HepG2 (cell line): ENCODE data around the gene ZNF839. TPM values are rescaled to one million over a fixed set of nuclear protein-coding genes. Genes with fewer than 3 reads are reported as not detected.

Experiments
- AGO1 ChIP-seq: fragments of 200-400 bp; formaldehyde crosslinking; IDR thresholded peaks from 2 replicates; pipeline ENCODE4 v1.6.1; 2017; ENCODE audit warnings: mild to moderate bottlenecking, low read depth, low read length, moderate library complexity; ENCODE audit not compliant: poor library complexity, severe bottlenecking
- GTF2F1 ChIP-seq: fragments of 150-350 bp; IDR thresholded peaks from 2 replicates; pipeline ENCODE4 v1.6.1; 2014; ENCODE audit warnings: low read length
- HOXD1 ChIP-seq: sonication (generic); formaldehyde crosslinking; IDR thresholded peaks from 2 replicates; pipeline ENCODE4 v1.5.0; 2020; ENCODE audit warnings: missing genetic modification reagents
- KAT2B ChIP-seq: fragments of 150-350 bp; IDR thresholded peaks from 2 replicates; pipeline ENCODE4 v1.6.1; 2014; ENCODE audit warnings: low read depth, low read length, borderline replicate concordance
- KMT2A ChIP-seq: sonication (generic); formaldehyde crosslinking; IDR thresholded peaks from 2 replicates; pipeline ENCODE4 v1.4.0; 2020; ENCODE audit warnings: missing genetic modification reagents
- MED13 ChIP-seq: sonication (generic); formaldehyde crosslinking; IDR thresholded peaks from 2 replicates; pipeline ENCODE4 v1.5.0; 2020; ENCODE audit warnings: missing genetic modification reagents
- MIER2 ChIP-seq: IDR thresholded peaks from 2 replicates; pipeline ENCODE4 v1.6.1; 2016; ENCODE audit warnings: missing biosample characterization, missing genetic modification reagents
- NBN ChIP-seq: fragments of 450-650 bp; conservative IDR thresholded peaks from 2 replicates; pipeline ENCODE4 v1.6.1; 2017
- PRPF4 ChIP-seq: fragments of 200-400 bp; formaldehyde crosslinking; IDR thresholded peaks from 2 replicates; pipeline ENCODE4 v1.6.1; 2016; ENCODE audit warnings: low read length, low read depth; ENCODE audit not compliant: poor library complexity, severe bottlenecking
- RFX3 ChIP-seq: IDR thresholded peaks from 2 replicates; pipeline ENCODE4 v1.6.1; 2016; ENCODE audit warnings: missing biosample characterization, missing genetic modification reagents
- SALL1 ChIP-seq: sonication (generic); formaldehyde crosslinking; IDR thresholded peaks from 2 replicates; pipeline ENCODE4 v1.8.0; 2022; ENCODE audit warnings: mild to moderate bottlenecking, missing genetic modification reagents
- SRF ChIP-seq: IDR thresholded peaks from 2 replicates; pipeline ENCODE4 v1.6.1; 2011; ENCODE audit warnings: mild to moderate bottlenecking, low read depth, low read length, moderate library complexity
- ZNF441 ChIP-seq: sonication (generic); formaldehyde crosslinking; IDR thresholded peaks from 2 replicates; pipeline ENCODE4 v1.7.0; 2021; ENCODE audit warnings: missing genetic modification reagents, borderline replicate concordance
- ZNF563 ChIP-seq: sonication (generic); formaldehyde crosslinking; IDR thresholded peaks from 2 replicates; pipeline ENCODE4 v1.8.0; 2022; ENCODE audit warnings: mild to moderate bottlenecking, moderate library complexity, missing genetic modification reagents
- ZNF569 ChIP-seq: sonication (generic); formaldehyde crosslinking; IDR thresholded peaks from 2 replicates; pipeline ENCODE4 v1.5.0; 2020; ENCODE audit warnings: mild to moderate bottlenecking, missing genetic modification reagents, moderate library complexity, borderline replicate concordance
- ZNF598 ChIP-seq: sonication (generic); formaldehyde crosslinking; IDR thresholded peaks from 2 replicates; pipeline ENCODE4 v1.5.1; 2020; ENCODE audit warnings: mild to moderate bottlenecking, missing genetic modification reagents, borderline replicate concordance
- ZNF660 ChIP-seq: sonication (generic); formaldehyde crosslinking; IDR thresholded peaks from 2 replicates; pipeline ENCODE4 v1.5.1; 2020; ENCODE audit warnings: mild to moderate bottlenecking, low read depth, missing genetic modification reagents, borderline replicate concordance
- ZNF775 ChIP-seq: sonication (generic); formaldehyde crosslinking; IDR thresholded peaks from 2 replicates; pipeline ENCODE4 v1.4.0; 2020; ENCODE audit warnings: missing genetic modification reagents, mild to moderate bottlenecking, moderate library complexity, borderline replicate concordance
- ZNF780A ChIP-seq: sonication (generic); formaldehyde crosslinking; IDR thresholded peaks from 2 replicates; pipeline ENCODE4 v1.8.0; 2022; ENCODE audit warnings: mild to moderate bottlenecking, missing genetic modification reagents, moderate library complexity
- ZNF792 ChIP-seq: IDR thresholded peaks from 2 replicates; pipeline ENCODE4 v1.6.1; 2016
- polyA plus RNA-seq, 8 experiments: library from polyadenylated mRNA; depleted of rRNA in 3 of 8; stranded (reverse) in 7 of 8; unstranded in 1 of 8; fragments of >200 nt; fragmentation: Illumina TruSeq in 4 of 8; extraction: Trizol in 4 of 8; gene quantifications; 2 replicates each; pipeline versions ENCODE4 v1.2.1 to v1.2.3, GENCODE V29; 2011 to 2016; ENCODE audit warnings: low read depth in 4 of 8, missing spikeins in 1 of 8, mixed read lengths in 1 of 8; ENCODE audit not compliant: insufficient read depth in 1 of 8
- total RNA-seq, 5 experiments: library from RNA; depleted of rRNA; stranded (reverse); fragments of >200 nt; fragmentation: Illumina TruSeq; extraction: Trizol; gene quantifications; 2 replicates each; pipeline ENCODE4 v1.2.3, GENCODE V29; 2016; ENCODE audit warnings: low read depth in 1 of 5
- TF ChIP-seq, protein P1 (sequence below): sonication (generic); formaldehyde crosslinking; IDR thresholded peaks from 2 replicates; pipeline ENCODE4 v1.4.0; 2020; ENCODE audit warnings: missing genetic modification reagents, borderline replicate concordance
- TF ChIP-seq, protein P2 (sequence below): sonication (generic); formaldehyde crosslinking; IDR thresholded peaks from 2 replicates; pipeline ENCODE4 v1.5.1; 2020; ENCODE audit warnings: mild to moderate bottlenecking, missing genetic modification reagents, borderline replicate concordance
- TF ChIP-seq, protein P3 (sequence below): sonication (generic); formaldehyde crosslinking; IDR thresholded peaks from 2 replicates; pipeline ENCODE4 v1.5.1; 2020; ENCODE audit warnings: mild to moderate bottlenecking, missing genetic modification reagents

Gene ZNF839
- total and polyA plus RNA-seq, 2 of the 13 experiments (the other 11 are each of a cell fraction or from before 2014, with no cell fraction given): 11.1 to 12.8 TPM

DNA sequence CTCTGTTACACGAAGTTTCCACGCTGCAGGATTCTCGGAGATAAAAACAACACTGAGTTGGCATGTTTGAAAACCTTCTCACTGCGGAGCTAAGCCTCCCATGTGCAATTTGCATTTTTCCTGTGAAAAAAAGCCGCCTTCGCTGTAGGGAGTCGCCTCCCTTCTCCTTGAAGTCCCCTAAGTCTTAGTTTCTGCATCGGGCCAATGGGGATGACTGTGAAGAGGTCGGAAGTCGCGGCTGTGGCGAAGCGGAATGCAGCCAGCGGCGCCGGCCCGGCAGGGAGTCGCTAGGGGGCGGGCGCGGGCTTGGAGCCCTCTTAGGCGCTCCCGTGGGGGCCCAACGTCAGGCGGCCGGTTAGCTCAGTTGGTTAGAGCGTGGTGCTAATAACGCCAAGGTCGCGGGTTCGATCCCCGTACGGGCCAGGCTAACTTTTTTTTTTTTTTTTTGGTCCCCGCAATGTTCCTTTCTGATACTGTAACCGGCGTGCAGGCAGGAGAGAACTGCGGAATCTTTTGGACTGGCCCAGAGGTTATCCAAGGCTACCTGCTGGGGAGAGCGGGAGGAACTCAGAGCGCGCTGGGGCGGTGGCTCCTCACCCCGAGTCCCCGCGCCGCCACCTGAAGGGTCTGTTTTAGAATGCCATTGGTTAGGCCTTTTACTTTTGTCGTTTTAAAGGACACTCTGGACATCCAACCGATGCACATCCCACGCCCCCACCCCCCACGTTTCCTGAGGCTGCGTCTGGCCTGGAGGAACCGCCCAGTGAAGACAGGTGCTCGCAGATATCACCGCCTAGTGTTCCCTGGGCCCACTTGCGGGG, 2.6 kb upstream of the ZNF839 start (continued):
- TF ChIP-seq, protein P1, sequence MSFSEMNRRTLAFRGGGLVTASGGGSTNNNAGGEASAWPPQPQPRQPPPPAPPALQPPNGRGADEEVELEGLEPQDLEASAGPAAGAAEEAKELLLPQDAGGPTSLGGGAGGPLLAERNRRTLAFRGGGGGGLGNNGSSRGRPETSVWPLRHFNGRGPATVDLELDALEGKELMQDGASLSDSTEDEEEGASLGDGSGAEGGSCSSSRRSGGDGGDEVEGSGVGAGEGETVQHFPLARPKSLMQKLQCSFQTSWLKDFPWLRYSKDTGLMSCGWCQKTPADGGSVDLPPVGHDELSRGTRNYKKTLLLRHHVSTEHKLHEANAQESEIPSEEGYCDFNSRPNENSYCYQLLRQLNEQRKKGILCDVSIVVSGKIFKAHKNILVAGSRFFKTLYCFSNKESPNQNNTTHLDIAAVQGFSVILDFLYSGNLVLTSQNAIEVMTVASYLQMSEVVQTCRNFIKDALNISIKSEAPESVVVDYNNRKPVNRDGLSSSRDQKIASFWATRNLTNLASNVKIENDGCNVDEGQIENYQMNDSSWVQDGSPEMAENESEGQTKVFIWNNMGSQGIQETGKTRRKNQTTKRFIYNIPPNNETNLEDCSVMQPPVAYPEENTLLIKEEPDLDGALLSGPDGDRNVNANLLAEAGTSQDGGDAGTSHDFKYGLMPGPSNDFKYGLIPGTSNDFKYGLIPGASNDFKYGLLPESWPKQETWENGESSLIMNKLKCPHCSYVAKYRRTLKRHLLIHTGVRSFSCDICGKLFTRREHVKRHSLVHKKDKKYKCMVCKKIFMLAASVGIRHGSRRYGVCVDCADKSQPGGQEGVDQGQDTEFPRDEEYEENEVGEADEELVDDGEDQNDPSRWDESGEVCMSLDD: no peak
- no peak for TF ChIP-seq ZNF598 (CRISPR knock-in tag)
- no peak for TF ChIP-seq ZNF775 (CRISPR knock-in tag)
- TF ChIP-seq ZNF563 (CRISPR knock-in tag): no peak
- TF ChIP-seq RFX3 (CRISPR knock-in tag): 0 out of 2 replicates have a peak, but pooled peaks have one; percentile 7
- TF ChIP-seq AGO1: peak; percentile 73
- TF ChIP-seq NBN: no peak
- TF ChIP-seq, protein P2, sequence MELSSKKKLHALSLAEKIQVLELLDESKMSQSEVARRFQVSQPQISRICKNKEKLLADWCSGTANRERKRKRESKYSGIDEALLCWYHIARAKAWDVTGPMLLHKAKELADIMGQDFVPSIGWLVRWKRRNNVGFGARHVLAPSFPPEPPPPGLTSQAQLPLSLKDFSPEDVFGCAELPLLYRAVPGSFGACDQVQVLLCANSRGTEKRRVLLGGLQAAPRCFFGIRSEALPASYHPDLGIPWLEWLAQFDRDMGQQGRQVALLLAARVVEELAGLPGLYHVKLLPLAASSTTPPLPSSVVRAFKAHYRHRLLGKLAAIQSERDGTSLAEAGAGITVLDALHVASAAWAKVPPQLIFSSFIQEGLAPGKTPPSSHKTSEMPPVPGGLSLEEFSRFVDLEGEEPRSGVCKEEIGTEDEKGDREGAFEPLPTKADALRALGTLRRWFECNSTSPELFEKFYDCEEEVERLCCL (CRISPR knock-in tag): no peak; the same call in 1 of the 2 replicates
- peak; percentile 23; the same call in 1 of the 2 replicates for TF ChIP-seq SALL1 (CRISPR knock-in tag)
- TF ChIP-seq HOXD1: 0 out of 2 replicates have a peak, but pooled peaks have one; percentile 44
- TF ChIP-seq KAT2B: no peak
- TF ChIP-seq ZNF660 (CRISPR knock-in tag): no peak
- TF ChIP-seq PRPF4: no peak
- TF ChIP-seq KMT2A (CRISPR knock-in tag): peak; percentile 26; the same call in 1 of the 2 replicates
- TF ChIP-seq SRF: no peak
- TF ChIP-seq, protein P3, sequence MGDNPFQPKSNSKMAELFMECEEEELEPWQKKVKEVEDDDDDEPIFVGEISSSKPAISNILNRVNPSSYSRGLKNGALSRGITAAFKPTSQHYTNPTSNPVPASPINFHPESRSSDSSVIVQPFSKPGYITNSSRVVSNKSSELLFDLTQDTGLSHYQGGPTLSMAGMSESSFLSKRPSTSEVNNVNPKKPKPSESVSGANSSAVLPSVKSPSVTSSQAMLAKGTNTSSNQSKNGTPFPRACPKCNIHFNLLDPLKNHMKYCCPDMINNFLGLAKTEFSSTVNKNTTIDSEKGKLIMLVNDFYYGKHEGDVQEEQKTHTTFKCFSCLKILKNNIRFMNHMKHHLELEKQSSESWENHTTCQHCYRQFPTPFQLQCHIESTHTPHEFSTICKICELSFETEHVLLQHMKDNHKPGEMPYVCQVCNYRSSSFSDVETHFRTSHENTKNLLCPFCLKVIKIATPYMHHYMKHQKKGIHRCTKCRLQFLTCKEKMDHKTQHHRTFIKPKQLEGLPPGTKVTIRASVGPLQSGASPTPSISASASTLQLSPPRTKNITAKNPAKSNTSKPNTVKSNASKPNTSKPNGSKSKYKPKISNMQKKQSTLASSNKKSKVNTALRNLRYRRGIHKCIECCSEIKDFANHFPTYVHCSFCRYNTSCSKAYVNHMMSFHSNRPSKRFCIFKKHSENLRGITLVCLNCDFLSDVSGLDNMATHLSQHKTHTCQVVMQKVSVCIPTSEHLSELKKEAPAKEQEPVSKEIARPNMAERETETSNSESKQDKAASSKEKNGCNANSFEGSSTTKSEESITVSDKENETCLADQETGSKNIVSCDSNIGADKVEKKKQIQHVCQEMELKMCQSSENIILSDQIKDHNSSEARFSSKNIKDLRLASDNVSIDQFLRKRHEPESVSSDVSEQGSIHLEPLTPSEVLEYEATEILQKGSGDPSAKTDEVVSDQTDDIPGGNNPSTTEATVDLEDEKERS (CRISPR knock-in tag): 0 out of 2 replicates have a peak, but pooled peaks have one; percentile 61
- no peak for TF ChIP-seq MIER2 (CRISPR knock-in tag)
- peak; percentile 43; the same call in 1 of the 2 replicates for TF ChIP-seq ZNF441 (CRISPR knock-in tag)
- TF ChIP-seq ZNF569: no peak
- no peak for TF ChIP-seq GTF2F1
- peak; percentile 63; the same call in 1 of the 2 replicates for TF ChIP-seq ZNF792
- no peak for TF ChIP-seq MED13 (CRISPR knock-in tag)
- no peak for TF ChIP-seq ZNF780A (CRISPR knock-in tag)
